SU-DHL-6 (cell line): ENCODE measurements around the gene ELK4.

ENCODE experiments used
- H2AFZ ChIP-seq: fragments of 200-600 bp; sonication (generic); 2 replicates; pipeline ENCODE4 v1.6.1; 2014; ENCODE audit warnings: low read depth, mild to moderate bottlenecking, moderate library complexity, mixed read lengths, antibody characterized with exemption, low read length; ENCODE audit not compliant: severe bottlenecking
- H3F3A ChIP-seq: fragments of 200-600 bp; shearing (Covaris generic); 2 replicates; pipeline ENCODE4 v1.6.0; 2016; ENCODE audit warnings: antibody characterized with exemption, mild to moderate bottlenecking; ENCODE audit not compliant: insufficient read depth
- H3K27ac ChIP-seq: fragments of 200-600 bp; sonication (generic); 2 replicates; pipeline ENCODE4 v1.5.1; 2016; ENCODE audit warnings: low read depth, mild to moderate bottlenecking, low read length, moderate library complexity, mixed read lengths
- H3K27me3 ChIP-seq: fragments of 200-600 bp; sonication (generic), shearing (Covaris generic); 2 replicates; pipeline ENCODE4 v1.6.0; 2014; ENCODE audit warnings: mild to moderate bottlenecking, low read length
- H3K36me3 ChIP-seq: fragments of 200-600 bp; sonication (generic); 2 replicates; pipeline ENCODE4 v1.6.1; 2014; ENCODE audit warnings: mild to moderate bottlenecking, low read length, mixed read lengths
- H3K4me2 ChIP-seq: fragments of 300-600, 200-600 bp; shearing (Covaris generic), sonication (generic); 2 replicates; pipeline ENCODE4 v1.6.0; 2014; ENCODE audit warnings: low read length, low read depth, mild to moderate bottlenecking; ENCODE audit not compliant: poor library complexity, severe bottlenecking
- H3K4me3 ChIP-seq: fragments of 200-600 bp; sonication (generic); 2 replicates; pipeline ENCODE4 v1.5.1; 2014; ENCODE audit warnings: antibody characterized with exemption, low read length, mild to moderate bottlenecking, mixed read lengths; ENCODE audit not compliant: insufficient read depth, poor library complexity, severe bottlenecking
- H3K79me2 ChIP-seq: fragments of 200-600 bp; sonication (generic); 2 replicates; pipeline ENCODE4 v1.6.1; 2014; ENCODE audit warnings: mild to moderate bottlenecking, low read length, moderate library complexity; ENCODE audit not compliant: insufficient read depth
- H3K9ac ChIP-seq: fragments of 200-600 bp; sonication (generic); 2 replicates; pipeline ENCODE4 v1.7.0; 2014; ENCODE audit warnings: mild to moderate bottlenecking, low read length
- H3K9me2 ChIP-seq: fragments of 200-600 bp; sonication (generic); replicated peaks from 2 replicates; pipeline ENCODE4 v1.6.1; 2014; ENCODE audit warnings: low read length; ENCODE audit not compliant: insufficient read depth
- H3K9me3 ChIP-seq: fragments of 200-600 bp; sonication (generic); 2 replicates; pipeline ENCODE4 v1.6.1; 2014; ENCODE audit warnings: low read length, mixed read lengths; ENCODE audit not compliant: insufficient read depth
- H4K20me1 ChIP-seq: fragments of 200-600 bp; sonication (generic); 2 replicates; pipeline ENCODE4 v1.6.1; 2014; ENCODE audit warnings: low read depth, mild to moderate bottlenecking, antibody characterized with exemption, low read length, moderate library complexity, mixed read lengths
- CTCF ChIP-seq: fragments of 200-600 bp; sonication (generic); IDR thresholded peaks from one replicate; pipeline ENCODE4 v1.5.1; 2017; ENCODE audit warnings: antibody characterized with exemption, mild to moderate bottlenecking, low read length, moderate library complexity; ENCODE audit not compliant: insufficient read depth, poor library complexity, severe bottlenecking
- EZH2phosphoT487 ChIP-seq: fragments of 200-600 bp; sonication (generic), shearing (Covaris generic); conservative IDR thresholded peaks from 2 replicates; pipeline ENCODE4 v1.6.1; 2018; ENCODE audit warnings: mild to moderate bottlenecking, antibody characterized with exemption, low read length, moderate library complexity, mixed read lengths

The ELK4 gene

GRCh38 chr1:205583461-205584130 lies 48.2 kb downstream of the ELK4 start:
- TF ChIP-seq CTCF (no peak), EZH2phosphoT487 (no peak)
- Histone ChIP-seq H3K79me2 (no peaks in the 10 kb centered on the region), H3K9me2 (no peaks in the 10 kb centered on the region), H3K36me3 (no peaks in the 10 kb centered on the region), H3K27me3 (no peaks in the 10 kb centered on the region), H3K9me3 (no peaks in the 10 kb centered on the region), H3K4me3 (no peak overlapping the region), H3K9ac (no peak overlapping the region), H4K20me1 (no peaks in the 10 kb centered on the region), H2AFZ (no peak overlapping the region), H3K4me2 (no peak overlapping the region), H3K27ac (no peak overlapping the region), H3F3A (no peaks in the 10 kb centered on the region)

- Histone ChIP-seq H3F3A (no peaks in the 10 kb centered on the region), H3K4me2 (no peak overlapping the region), H3K36me3 (no peaks in the 10 kb centered on the region), H3K9me3 (no peaks in the 10 kb centered on the region), H3K4me3 (no peak overlapping the region), H3K27ac (no peak overlapping the region), H3K79me2 (no peaks in the 10 kb centered on the region), H2AFZ (no peak overlapping the region), H3K27me3 (no peaks in the 10 kb centered on the region), H3K9ac (no peak overlapping the region), H3K9me2 (no peaks in the 10 kb centered on the region), H4K20me1 (no peaks in the 10 kb centered on the region)
- no peak for TF ChIP-seq EZH2phosphoT487
Measured at GRCh38 chr1:205582471-205583291, 49.1 kb downstream of the ELK4 start.

- Histone ChIP-seq H3K79me2 (no peaks in the 10 kb centered on the region), H3K9me2 (no peaks in the 10 kb centered on the region), H3K36me3 (no peaks in the 10 kb centered on the region), H3K4me3 (no peak overlapping the region), H3K4me2 (no peak overlapping the region), H3K27me3 (no peaks in the 10 kb centered on the region), H3K27ac (no peak overlapping the region), H3K9ac (no peak overlapping the region), H4K20me1 (no peaks in the 10 kb centered on the region), H3F3A (no peaks in the 10 kb centered on the region), H3K9me3 (no peaks in the 10 kb centered on the region), H2AFZ (no peak overlapping the region)
- TF ChIP-seq CTCF, result no peak
- TF ChIP-seq EZH2phosphoT487, result no peak
Measured at GRCh38 chr1:205582046-205582445, 49.8 kb downstream of the ELK4 start.
